HG02798 (cell line): ENCODE data around the gene GMCL1.

Experiments used
- ATAC-seq: cut with Tn5 transposase; IDR thresholded peaks from one replicate; pipeline ENCODE4 v1.9.1; 2021; ENCODE audit warnings: mild to moderate bottlenecking; ENCODE audit not compliant: unreplicated experiment, poor library complexity

GMCL1 gene

GRCh38 chr2:69829256-69830044 lies at the start of gene GMCL1:
Gene GMCL1, plus strand, starts transcription at chr2:69829660. Its CDS starts 233 bp downstream, at chr2:69829893.
- ATAC-seq: peak; percentile 93

- ATAC-seq: peak; percentile 12
Measured at GRCh38 chr2:69780921-69781320, 48.5 kb upstream of the GMCL1 start.

- ATAC-seq: peak; percentile 44
Measured at GRCh38 chr2:69781321-69782248, 47.9 kb upstream of the GMCL1 start.

GRCh38 chr2:69784228-69784627 lies 45.2 kb upstream of the GMCL1 start:
- ATAC-seq: no peak

GRCh38 chr2:69785358-69785757 lies 44.1 kb upstream of the GMCL1 start:
- ATAC-seq: no peak

- no peak for ATAC-seq
Measured at GRCh38 chr2:69786052-69786560, 43.4 kb upstream of the GMCL1 start.

- ATAC-seq: peak; percentile 61
Measured at GRCh38 chr2:69789175-69789721, 40.2 kb upstream of the GMCL1 start.

- peak; percentile 61 for ATAC-seq
Measured at GRCh38 chr2:69789772-69790600, 39.5 kb upstream of the GMCL1 start.

GRCh38 chr2:69790601-69790959 lies 38.9 kb upstream of the GMCL1 start:
- no peak for ATAC-seq

GRCh38 chr2:69791045-69791444 lies 38.4 kb upstream of the GMCL1 start:
- no peak for ATAC-seq

GRCh38 chr2:69796174-69796573 lies 33.3 kb upstream of the GMCL1 start:
- ATAC-seq: no peak

GRCh38 chr2:69797235-69797634 lies 32.2 kb upstream of the GMCL1 start:
- ATAC-seq: no peak

- no peak for ATAC-seq
Measured at GRCh38 chr2:69797836-69798289, 31.6 kb upstream of the GMCL1 start.

- peak; percentile 5 for ATAC-seq
Measured at GRCh38 chr2:69798290-69798908, 31.1 kb upstream of the GMCL1 start.

- peak; percentile 51 for ATAC-seq
Measured at GRCh38 chr2:69798909-69799526, 30.4 kb upstream of the GMCL1 start.

- no peak for ATAC-seq
Measured at GRCh38 chr2:69801745-69802290, 27.6 kb upstream of the GMCL1 start.

- ATAC-seq: peak; percentile 63
Measured at GRCh38 chr2:69802781-69803367, 26.6 kb upstream of the GMCL1 start.

GRCh38 chr2:69804416-69804815 lies 25.0 kb upstream of the GMCL1 start:
- no peak for ATAC-seq
